Measurements from ENCODE around the gene MIGA1.

DNA sequence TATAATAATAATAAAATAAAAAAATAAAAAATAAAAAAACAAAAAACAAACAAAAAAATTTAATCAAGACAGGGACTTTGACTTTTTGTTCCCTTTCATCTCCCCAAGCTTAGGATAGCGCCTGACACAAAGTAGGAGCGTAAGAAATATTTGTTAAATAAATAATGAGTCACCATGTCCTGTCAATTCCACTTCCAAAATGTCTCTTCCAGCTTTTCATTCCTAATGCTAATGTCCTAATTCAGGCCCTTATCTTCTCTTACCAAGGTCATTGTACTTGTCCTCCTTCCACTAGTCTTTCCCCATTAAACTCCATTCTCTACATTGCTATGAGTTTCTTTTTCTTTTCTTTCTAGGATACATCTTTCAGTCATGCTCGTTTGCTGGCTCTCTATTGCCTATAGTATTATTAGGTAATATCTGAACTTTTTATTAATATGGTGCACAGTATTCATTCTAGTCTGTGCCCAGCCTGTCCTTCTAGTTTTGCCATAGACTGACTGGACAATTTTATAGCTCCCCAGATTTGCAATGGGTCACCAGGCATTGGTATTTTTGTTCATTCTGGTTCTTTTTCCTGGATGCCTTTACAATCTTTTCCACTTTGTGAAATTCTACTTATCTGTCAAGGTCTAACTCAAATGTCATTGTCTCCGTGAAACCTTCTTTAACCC, 120.3 kb downstream of the MIGA1 start:
- TF ChIP-seq, protein P1, sequence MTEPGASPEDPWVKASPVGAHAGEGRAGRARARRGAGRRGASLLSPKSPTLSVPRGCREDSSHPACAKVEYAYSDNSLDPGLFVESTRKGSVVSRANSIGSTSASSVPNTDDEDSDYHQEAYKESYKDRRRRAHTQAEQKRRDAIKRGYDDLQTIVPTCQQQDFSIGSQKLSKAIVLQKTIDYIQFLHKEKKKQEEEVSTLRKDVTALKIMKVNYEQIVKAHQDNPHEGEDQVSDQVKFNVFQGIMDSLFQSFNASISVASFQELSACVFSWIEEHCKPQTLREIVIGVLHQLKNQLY (CRISPR knock-in tag; conservative IDR thresholded peaks at IDR 0.05) = no peak
- no peak for TF ChIP-seq CREBBP (IDR thresholded peaks at IDR 0.05; ENCODE audit: low read depth, low read length)
- TF ChIP-seq MYNN (IDR thresholded peaks at IDR 0.05) = no peak
- TF ChIP-seq MYNN (CRISPR knock-in tag; IDR thresholded peaks at IDR 0.05) = no peak
- TF ChIP-seq TEAD4 (IDR thresholded peaks at IDR 0.05; ENCODE audit: low read length) = no peak
- TF ChIP-seq TEAD4 (CRISPR knock-in tag; IDR thresholded peaks at IDR 0.05; ENCODE audit: borderline replicate concordance) = no peak
- TF ChIP-seq SP2 (IDR thresholded peaks at IDR 0.05; ENCODE audit: extremely low read depth, low read depth, low read length, poor library complexity, severe bottlenecking) = no peak
- no peak for TF ChIP-seq STAT5A (IDR thresholded peaks at IDR 0.05; ENCODE audit: borderline replicate concordance, low read length)
- TF ChIP-seq ZNF324 (CRISPR knock-in tag; IDR thresholded peaks at IDR 0.05) = no peak
- TF ChIP-seq MTA2 (IDR thresholded peaks at IDR 0.05; ENCODE audit: low read depth) = no peak
- TF ChIP-seq, protein P2, sequence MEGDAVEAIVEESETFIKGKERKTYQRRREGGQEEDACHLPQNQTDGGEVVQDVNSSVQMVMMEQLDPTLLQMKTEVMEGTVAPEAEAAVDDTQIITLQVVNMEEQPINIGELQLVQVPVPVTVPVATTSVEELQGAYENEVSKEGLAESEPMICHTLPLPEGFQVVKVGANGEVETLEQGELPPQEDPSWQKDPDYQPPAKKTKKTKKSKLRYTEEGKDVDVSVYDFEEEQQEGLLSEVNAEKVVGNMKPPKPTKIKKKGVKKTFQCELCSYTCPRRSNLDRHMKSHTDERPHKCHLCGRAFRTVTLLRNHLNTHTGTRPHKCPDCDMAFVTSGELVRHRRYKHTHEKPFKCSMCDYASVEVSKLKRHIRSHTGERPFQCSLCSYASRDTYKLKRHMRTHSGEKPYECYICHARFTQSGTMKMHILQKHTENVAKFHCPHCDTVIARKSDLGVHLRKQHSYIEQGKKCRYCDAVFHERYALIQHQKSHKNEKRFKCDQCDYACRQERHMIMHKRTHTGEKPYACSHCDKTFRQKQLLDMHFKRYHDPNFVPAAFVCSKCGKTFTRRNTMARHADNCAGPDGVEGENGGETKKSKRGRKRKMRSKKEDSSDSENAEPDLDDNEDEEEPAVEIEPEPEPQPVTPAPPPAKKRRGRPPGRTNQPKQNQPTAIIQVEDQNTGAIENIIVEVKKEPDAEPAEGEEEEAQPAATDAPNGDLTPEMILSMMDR (IDR thresholded peaks at IDR 0.05 in 2 of 3, conservative IDR thresholded peaks at IDR 0.05 in 1 of 3; ENCODE audit: insufficient read depth in 2 of 3, low read depth in 1 of 3, low read length in 3 of 3) = no peak
- TF ChIP-seq, protein P3, sequence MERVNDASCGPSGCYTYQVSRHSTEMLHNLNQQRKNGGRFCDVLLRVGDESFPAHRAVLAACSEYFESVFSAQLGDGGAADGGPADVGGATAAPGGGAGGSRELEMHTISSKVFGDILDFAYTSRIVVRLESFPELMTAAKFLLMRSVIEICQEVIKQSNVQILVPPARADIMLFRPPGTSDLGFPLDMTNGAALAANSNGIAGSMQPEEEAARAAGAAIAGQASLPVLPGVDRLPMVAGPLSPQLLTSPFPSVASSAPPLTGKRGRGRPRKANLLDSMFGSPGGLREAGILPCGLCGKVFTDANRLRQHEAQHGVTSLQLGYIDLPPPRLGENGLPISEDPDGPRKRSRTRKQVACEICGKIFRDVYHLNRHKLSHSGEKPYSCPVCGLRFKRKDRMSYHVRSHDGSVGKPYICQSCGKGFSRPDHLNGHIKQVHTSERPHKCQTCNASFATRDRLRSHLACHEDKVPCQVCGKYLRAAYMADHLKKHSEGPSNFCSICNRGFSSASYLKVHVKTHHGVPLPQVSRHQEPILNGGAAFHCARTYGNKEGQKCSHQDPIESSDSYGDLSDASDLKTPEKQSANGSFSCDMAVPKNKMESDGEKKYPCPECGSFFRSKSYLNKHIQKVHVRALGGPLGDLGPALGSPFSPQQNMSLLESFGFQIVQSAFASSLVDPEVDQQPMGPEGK (CRISPR knock-in tag; IDR thresholded peaks at IDR 0.05; ENCODE audit: borderline replicate concordance) = no peak
- TF ChIP-seq SRSF3 (IDR thresholded peaks at IDR 0.05; ENCODE audit: insufficient read depth, low read length) = no peak

Measured in K562 (cell line).